Myocyte (in vitro differentiated cells): ENCODE measurements around the gene PFAS. TPM values are rescaled to one million over a fixed set of nuclear protein-coding genes. Genes with fewer than 3 reads are reported as not detected.

Experiments
- DNase-seq: peaks from one replicate; pipeline ENCODE4 v3.0.0-alpha.2; 2012; ENCODE audit warnings: low read depth
- total RNA-seq: library from RNA; depleted of rRNA; stranded (reverse); fragments of >200 nt; gene quantifications from 2 replicates; pipeline ENCODE4 v1.2.3, GENCODE V29; 2014

Gene PFAS
- total RNA-seq, 1 donor from 2014 or later, result 16.1 TPM

GRCh38 chr17:8294814-8295316, 45.8 kb downstream of the PFAS start:
- DNase-seq, result no peak

- DNase-seq, result no peak
These were observed 51.1 kb downstream of the PFAS start for GRCh38 chr17:8300226-8300625.

- peak; percentile 72 for DNase-seq
These were observed 51.6 kb downstream of the PFAS start for GRCh38 chr17:8300627-8301242.

- no peak for DNase-seq
These were observed 61.6 kb downstream of the PFAS start for GRCh38 chr17:8310601-8311123.

GRCh38 chr17:8311131-8311790, 62.2 kb downstream of the PFAS start:
- no peak for DNase-seq

- DNase-seq, result no peak
These were observed 63.2 kb downstream of the PFAS start for GRCh38 chr17:8312251-8312650.

- DNase-seq, result no peak
These were observed 63.9 kb downstream of the PFAS start for GRCh38 chr17:8312726-8313600.

GRCh38 chr17:8314797-8315763, 66.0 kb downstream of the PFAS start:
- DNase-seq, result no peak

- no peak for DNase-seq
These were observed 66.7 kb downstream of the PFAS start for GRCh38 chr17:8315764-8316217.

GRCh38 chr17:8318010-8318935, 69.2 kb downstream of the PFAS start:
- no peak for DNase-seq

Other genes starting within 250 kb of the PFAS start
- not detected in 2 replicates for gene GUCY2D, start 246.7 kb upstream of the PFAS start, total RNA-seq
- not detected in 2 replicates for gene ALOX15B, start 210.2 kb upstream of the PFAS start, total RNA-seq
- gene ALOX12B, start 161.6 kb upstream of the PFAS start, total RNA-seq, result 0.16 and 0.40 TPM in 2 replicates
- gene ALOXE3, start 130.8 kb upstream of the PFAS start, total RNA-seq, result not detected in 2 replicates
- gene HES7, start 125.2 kb upstream of the PFAS start, total RNA-seq, result 0.16 and 0.53 TPM in 2 replicates
- gene PER1, start 96.9 kb upstream of the PFAS start, total RNA-seq, result 6.4 and 16.6 TPM in 2 replicates
- 10.5 and 12.3 TPM in 2 replicates for gene VAMP2, start 86.3 kb upstream of the PFAS start, total RNA-seq
- gene TMEM107, start 72.9 kb upstream of the PFAS start, total RNA-seq, result 11.5 and 15.9 TPM in 2 replicates
- gene BORCS6, start 59.1 kb upstream of the PFAS start, total RNA-seq, result 13.1 and 14.0 TPM in 2 replicates
- 1.3 and 2.0 TPM in 2 replicates for gene AURKB, start 38.7 kb upstream of the PFAS start, total RNA-seq
- gene CTC1, start 1.2 kb upstream of the PFAS start, total RNA-seq, result 2.9 and 3.8 TPM in 2 replicates
- gene RANGRF, start 39.4 kb downstream of the PFAS start, total RNA-seq, result 10.6 and 10.9 TPM in 2 replicates
- gene SLC25A35, start 46.1 kb downstream of the PFAS start, total RNA-seq, result 1.1 and 2.0 TPM in 2 replicates
- gene ARHGEF15, start 61.0 kb downstream of the PFAS start, total RNA-seq, result not detected in 2 replicates
- not detected in 2 replicates for gene ODF4, start 90.6 kb downstream of the PFAS start, total RNA-seq
- gene RPL26, start 133.9 kb downstream of the PFAS start, total RNA-seq, result 2,711 and 2,984 TPM in 2 replicates
- gene RNF222, start 148.5 kb downstream of the PFAS start, total RNA-seq, result not detected in 2 replicates
- 71.1 and 74.7 TPM in 2 replicates for gene NDEL1, start 186.6 kb downstream of the PFAS start, total RNA-seq